Upper lobe of left lung (tissue), 6 donors: ENCODE results near the gene ORAI2. TPM values are rescaled to one million over a fixed set of nuclear protein-coding genes. Genes with fewer than 3 reads are reported as not detected.

ENCODE experiments used
- ATAC-seq, 2 donors: fragments of 200-7000 bp; cut with Tn5 transposase; one replicate each; pipeline ENCODE4 v1.9.1; 2022; ENCODE audit warnings: mild to moderate bottlenecking in 2 of 2, moderate library complexity in 2 of 2; ENCODE audit not compliant: low FRiP score in 2 of 2
- DNase-seq, 2 donors: peaks; one replicate each; pipeline ENCODE4 v3.0.0-alpha.2; 2019 to 2020
- H3K27ac ChIP-seq, 4 donors: fragments of 200-600 bp; sonication (generic); one replicate each; pipeline ENCODE4 v1.5.1; 2016 to 2019
- H3K27me3 ChIP-seq, 4 donors: fragments of 200-600 bp; sonication (generic); one replicate each; pipeline ENCODE4 v1.5.1; 2017 to 2019
- H3K36me3 ChIP-seq, 4 donors: fragments of 200-600 bp; sonication (generic); one replicate each; pipeline ENCODE4 v1.5.1; 2016 to 2019
- H3K4me1 ChIP-seq, 4 donors: fragments of 200-600 bp; sonication (generic); one replicate each; pipeline ENCODE4 v1.5.1; 2018 to 2019
- H3K4me3 ChIP-seq, 4 donors: fragments of 200-600 bp; sonication (generic); one replicate each; pipeline ENCODE4 v1.5.1; 2017 to 2019; ENCODE audit warnings: mild to moderate bottlenecking in 2 of 4, moderate library complexity in 1 of 4
- H3K9me3 ChIP-seq, 4 donors: fragments of 200-600 bp; sonication (generic); one replicate each; pipeline ENCODE4 v1.5.1; 2018 to 2019
- EP300 ChIP-seq, 4 donors: sonication (generic); formaldehyde crosslinking; IDR thresholded peaks; one replicate each; pipeline ENCODE4 v1.5.1; 2017; ENCODE audit warnings: antibody characterized with exemption in 4 of 4, control low read depth in 2 of 4
- POLR2A ChIP-seq, 4 donors: fragments of 450-650 bp; IDR thresholded peaks; one replicate each; pipeline ENCODE4 v1.5.1; 2016 to 2017; ENCODE audit warnings: antibody characterized with exemption in 4 of 4, mild to moderate bottlenecking in 2 of 4
- POLR2AphosphoS5 ChIP-seq, 2 donors: sonication (generic); formaldehyde crosslinking; IDR thresholded peaks; one replicate each; pipeline ENCODE4 v1.5.1; 2017; ENCODE audit warnings: antibody characterized with exemption in 2 of 2
- WGBS, 2 donors: methylation state at CpG; one replicate each; pipeline ENCODE4 v1.1.5; 2017 to 2018; 5-methylcytosine and 5-hydroxymethylcytosine counted together
- total RNA-seq, 6 donors: library from RNA; depleted of rRNA in 4 of 6; stranded (reverse); fragments of >200 nt in 4 of 6; gene quantifications; one replicate each; pipeline versions ENCODE4 v1.1.0 to v1.2.1, GENCODE V29; 2016 to 2021
- TF ChIP-seq, protein P1 (sequence below), 6 experiments: fragments of 450-650 bp in 4 of 6; fragments of 200-600 bp in 2 of 6; sonication (generic) in 2 of 6; IDR thresholded peaks; one replicate each; pipeline ENCODE4 v1.5.1; 2016 to 2019; ENCODE audit warnings: antibody characterized with exemption in 6 of 6
- donor health status: DM: no; HTN: no; CAD: no; lungs with moderate emphysema.
- donor health status: DM: no; HTN: yes; CAD: no; lungs with severe emphysema.

Gene ORAI2
- total RNA-seq, 6 donors from 2014 or later = 9.4 to 35.2 (median 30.5) TPM

DNA sequence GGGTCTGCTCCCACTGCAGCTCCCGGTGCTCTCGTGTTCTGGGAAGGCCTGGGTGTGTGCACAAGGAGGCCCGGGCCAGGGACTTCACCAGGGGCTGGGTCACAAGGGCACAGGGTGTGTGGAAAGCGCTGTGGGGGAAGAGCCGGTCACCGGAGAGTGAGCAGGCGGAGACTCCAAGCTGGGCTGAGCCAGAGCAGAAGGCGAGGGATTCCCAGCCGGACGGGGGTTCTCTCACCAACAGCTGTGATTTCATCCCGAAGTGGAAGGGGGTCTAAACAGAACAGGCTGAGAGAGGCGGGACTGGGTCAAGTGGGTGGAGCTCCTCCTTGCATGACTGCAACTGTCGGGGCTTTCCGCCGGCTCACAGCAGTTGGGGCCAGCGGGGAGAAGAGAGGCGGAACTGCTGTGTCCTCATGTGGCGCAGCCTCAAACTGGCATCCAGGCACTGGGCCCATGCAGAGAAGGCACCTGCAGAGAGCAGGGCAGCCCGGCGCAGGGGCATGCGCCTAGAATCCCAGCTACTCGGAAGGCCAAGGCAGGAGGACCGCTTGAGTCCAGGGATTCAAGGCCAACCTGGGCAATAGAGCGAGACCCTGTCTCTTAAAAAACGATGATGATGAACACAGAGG is 7.6 kb upstream of the ORAI2 start:
- Histone ChIP-seq H3K36me3 (peaks cover 0 to 43% (median 18%) of the 10 kb centered on the region in 4 donors), H3K4me3 (peak overlapping the region in 2 of 4 donors; percentile 15 to 22), H3K27me3 (no peaks in the 10 kb centered on the region), H3K9me3 (no peaks in the 10 kb centered on the region), H3K27ac (peak overlapping the region; percentile 83 to 90 (median 88)), H3K4me1 (peaks cover 3 to 26% (median 7%) of the 10 kb centered on the region in 4 donors)
- peak; percentile 82 to 84 for DNase-seq
- ATAC-seq = peak; percentile 74
- TF ChIP-seq POLR2A (IDR thresholded peaks at IDR 0.05) (peak in 1 of 4 donors; percentile 75), EP300 (IDR thresholded peaks at IDR 0.05) (no peak), POLR2AphosphoS5 (IDR thresholded peaks at IDR 0.05) (peak; percentile 36 to 43)
- WGBS, 2 donors = 50 to 63% methylated on average over 9 to 25 of the region's 25 CpGs

- Histone ChIP-seq H3K4me1 (peaks cover 3 to 33% (median 10%) of the 10 kb centered on the region in 4 donors), H3K4me3 (peak overlapping the region in 2 of 4 donors; percentile 15 to 22), H3K27me3 (no peaks in the 10 kb centered on the region), H3K9me3 (no peaks in the 10 kb centered on the region), H3K36me3 (peaks cover 0 to 36% (median 15%) of the 10 kb centered on the region in 4 donors), H3K27ac (peak overlapping the region; percentile 83 to 90 (median 88))
- 64 to 79% methylated on average over 11 to 16 of the region's 16 CpGs for WGBS, 2 donors
- ATAC-seq (peak; percentile 59 to 64), DNase-seq (peak; percentile 53 to 58)
- TF ChIP-seq EP300 (IDR thresholded peaks at IDR 0.05) = no peak
- no peak for TF ChIP-seq POLR2AphosphoS5 (IDR thresholded peaks at IDR 0.05)
- no peak for TF ChIP-seq POLR2A (IDR thresholded peaks at IDR 0.05)
- TF ChIP-seq, protein P1, sequence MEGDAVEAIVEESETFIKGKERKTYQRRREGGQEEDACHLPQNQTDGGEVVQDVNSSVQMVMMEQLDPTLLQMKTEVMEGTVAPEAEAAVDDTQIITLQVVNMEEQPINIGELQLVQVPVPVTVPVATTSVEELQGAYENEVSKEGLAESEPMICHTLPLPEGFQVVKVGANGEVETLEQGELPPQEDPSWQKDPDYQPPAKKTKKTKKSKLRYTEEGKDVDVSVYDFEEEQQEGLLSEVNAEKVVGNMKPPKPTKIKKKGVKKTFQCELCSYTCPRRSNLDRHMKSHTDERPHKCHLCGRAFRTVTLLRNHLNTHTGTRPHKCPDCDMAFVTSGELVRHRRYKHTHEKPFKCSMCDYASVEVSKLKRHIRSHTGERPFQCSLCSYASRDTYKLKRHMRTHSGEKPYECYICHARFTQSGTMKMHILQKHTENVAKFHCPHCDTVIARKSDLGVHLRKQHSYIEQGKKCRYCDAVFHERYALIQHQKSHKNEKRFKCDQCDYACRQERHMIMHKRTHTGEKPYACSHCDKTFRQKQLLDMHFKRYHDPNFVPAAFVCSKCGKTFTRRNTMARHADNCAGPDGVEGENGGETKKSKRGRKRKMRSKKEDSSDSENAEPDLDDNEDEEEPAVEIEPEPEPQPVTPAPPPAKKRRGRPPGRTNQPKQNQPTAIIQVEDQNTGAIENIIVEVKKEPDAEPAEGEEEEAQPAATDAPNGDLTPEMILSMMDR (IDR thresholded peaks at IDR 0.05) = no peak
Observed at GRCh38 chr7:102426268-102427018, 6.9 kb upstream of the ORAI2 start.

- Histone ChIP-seq H3K36me3 (peaks cover 0 to 34% (median 13%) of the 10 kb centered on the region in 4 donors), H3K4me3 (peak overlapping the region in 1 of 4 donors; percentile 22), H3K4me1 (peaks cover 4 to 38% (median 13%) of the 10 kb centered on the region in 4 donors), H3K27ac (peak overlapping the region; percentile 83 to 90 (median 88)), H3K27me3 (no peaks in the 10 kb centered on the region), H3K9me3 (no peaks in the 10 kb centered on the region)
- TF ChIP-seq EP300 (IDR thresholded peaks at IDR 0.05) = no peak
- TF ChIP-seq, protein P1 (IDR thresholded peaks at IDR 0.05) = no peak
- TF ChIP-seq POLR2AphosphoS5 (IDR thresholded peaks at IDR 0.05) = no peak
- TF ChIP-seq POLR2A (IDR thresholded peaks at IDR 0.05) = no peak
- no peak for DNase-seq
- ATAC-seq = no peak
- WGBS, 2 donors = 76 to 79% methylated on average over 4 to 5 of the region's 5 CpGs
Observed at GRCh38 chr7:102427019-102427405, 6.4 kb upstream of the ORAI2 start.

GRCh38 chr7:102429141-102429899 is 4.1 kb upstream of the ORAI2 start:
- Histone ChIP-seq H3K4me1 (peaks cover 17 to 57% (median 28%) of the 10 kb centered on the region in 4 donors), H3K27ac (peak overlapping the region; percentile 54 to 94 (median 78)), H3K27me3 (no peaks in the 10 kb centered on the region), H3K4me3 (no peak overlapping the region), H3K36me3 (peaks cover 0 to 28% (median 11%) of the 10 kb centered on the region in 4 donors), H3K9me3 (no peaks in the 10 kb centered on the region)
- 92 to 95% methylated on average over 10 of the region's 10 CpGs for WGBS, 2 donors
- ATAC-seq = no peak
- DNase-seq = peak in 1 of 2 donors; percentile 39
- TF ChIP-seq POLR2AphosphoS5 (IDR thresholded peaks at IDR 0.05) (no peak), POLR2A (IDR thresholded peaks at IDR 0.05) (no peak), EP300 (IDR thresholded peaks at IDR 0.05) (no peak)
- TF ChIP-seq, protein P1 (IDR thresholded peaks at IDR 0.05) = no peak
